ENCODE data around the gene BAIAP2L2.

The BAIAP2L2 gene

GRCh38 chr22:38071421-38072321 is 38.8 kb downstream of the BAIAP2L2 start:
- H3K36me3 Mint-ChIP-seq: peaks cover 14% of the 10 kb centered on the region
- no peak overlapping the region for H3K4me3 Mint-ChIP-seq
- H3K4me1 Mint-ChIP-seq: no peaks in the 10 kb centered on the region
- no peaks in the 10 kb centered on the region for H3K27me3 Mint-ChIP-seq
- no peak overlapping the region for H3K27ac Mint-ChIP-seq
- H3K9me3 Mint-ChIP-seq: no peaks in the 10 kb centered on the region

DNA sequence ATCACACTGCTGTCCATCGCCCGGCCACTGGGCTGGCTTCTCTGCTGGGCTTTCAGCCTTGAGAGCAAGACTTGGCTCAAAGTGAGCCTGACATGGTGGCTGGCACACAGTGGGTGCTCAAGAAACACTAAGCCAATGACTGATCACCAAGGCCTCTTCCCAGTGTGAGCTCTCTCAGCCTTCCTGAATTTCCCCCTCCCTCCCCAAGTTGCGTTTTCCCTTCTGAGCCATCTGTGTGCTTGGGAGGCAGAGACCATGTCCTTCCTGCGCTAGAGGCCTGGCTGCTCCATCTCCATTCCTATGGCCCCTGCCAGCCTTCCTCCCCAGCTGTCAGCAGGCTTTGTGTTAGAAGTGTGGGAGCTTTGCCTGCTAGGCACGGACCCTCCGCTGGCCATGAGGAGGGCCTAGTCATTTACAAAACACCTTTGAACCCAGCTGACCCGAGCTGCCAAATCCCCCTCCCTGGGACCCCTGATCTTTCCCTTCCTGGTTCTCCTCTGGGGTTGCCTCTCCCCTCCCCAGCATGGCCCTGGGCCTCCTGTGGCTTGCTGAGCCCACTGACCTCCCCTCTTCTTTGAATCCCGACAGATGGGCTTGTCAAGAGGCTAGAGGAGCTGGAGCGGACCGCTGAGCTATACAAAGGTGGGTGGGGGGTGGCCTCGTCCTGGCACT is 40.1 kb downstream of the BAIAP2L2 start:
- no peaks in the 10 kb centered on the region for H3K27me3 Mint-ChIP-seq
- H3K4me3 Mint-ChIP-seq: no peak overlapping the region
- H3K27ac Mint-ChIP-seq: no peak overlapping the region
- no peaks in the 10 kb centered on the region for H3K4me1 Mint-ChIP-seq
- H3K36me3 Mint-ChIP-seq: peaks cover 17% of the 10 kb centered on the region
- H3K9me3 Mint-ChIP-seq: no peaks in the 10 kb centered on the region

GRCh38 chr22:38069372-38070249 is 40.9 kb downstream of the BAIAP2L2 start:
- Mint-ChIP-seq H3K36me3 (peaks cover 17% of the 10 kb centered on the region), H3K9me3 (no peaks in the 10 kb centered on the region), H3K27me3 (no peaks in the 10 kb centered on the region), H3K4me3 (no peak overlapping the region), H3K27ac (no peak overlapping the region), H3K4me1 (no peaks in the 10 kb centered on the region)

DNA sequence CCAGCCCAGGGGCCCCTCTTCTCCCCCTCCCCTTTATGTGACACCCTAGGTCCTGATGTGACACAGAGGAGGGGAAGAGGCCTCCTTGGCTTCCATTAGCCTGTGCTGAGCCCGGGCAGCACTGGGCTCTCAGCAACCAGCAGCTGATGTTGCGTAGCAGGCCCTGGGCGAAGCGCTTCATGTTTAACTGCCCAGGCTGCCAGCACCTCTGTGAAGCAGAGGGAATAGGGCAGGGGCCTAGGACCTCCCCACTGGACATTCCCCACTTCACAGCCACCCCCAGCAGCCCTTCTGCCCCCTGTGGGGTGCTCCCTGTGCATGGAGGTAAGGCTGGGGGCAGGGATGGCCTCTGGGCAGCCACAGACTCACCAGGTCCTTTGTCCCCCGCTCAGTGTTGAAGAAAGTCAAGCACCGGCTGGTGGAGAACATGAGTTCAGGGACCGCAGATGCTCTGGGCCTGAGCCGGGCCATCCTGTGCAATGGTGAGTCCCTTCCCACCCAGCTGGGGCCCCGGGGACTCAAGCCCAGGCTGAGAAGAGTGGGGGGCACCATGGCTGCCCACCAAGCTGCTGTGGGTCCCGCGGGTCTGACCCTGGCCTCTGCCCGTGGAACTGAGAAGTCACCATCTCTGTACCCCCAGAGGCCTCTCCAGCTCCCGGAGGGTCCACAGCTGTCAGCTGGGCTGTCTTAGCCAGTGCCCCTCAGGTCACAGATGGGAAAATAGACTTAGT is 41.7 kb downstream of the BAIAP2L2 start:
- Mint-ChIP-seq H3K36me3 (peaks cover 16% of the 10 kb centered on the region), H3K27ac (no peak overlapping the region), H3K4me3 (no peak overlapping the region), H3K27me3 (no peaks in the 10 kb centered on the region), H3K9me3 (no peaks in the 10 kb centered on the region), H3K4me1 (no peaks in the 10 kb centered on the region)

DNA sequence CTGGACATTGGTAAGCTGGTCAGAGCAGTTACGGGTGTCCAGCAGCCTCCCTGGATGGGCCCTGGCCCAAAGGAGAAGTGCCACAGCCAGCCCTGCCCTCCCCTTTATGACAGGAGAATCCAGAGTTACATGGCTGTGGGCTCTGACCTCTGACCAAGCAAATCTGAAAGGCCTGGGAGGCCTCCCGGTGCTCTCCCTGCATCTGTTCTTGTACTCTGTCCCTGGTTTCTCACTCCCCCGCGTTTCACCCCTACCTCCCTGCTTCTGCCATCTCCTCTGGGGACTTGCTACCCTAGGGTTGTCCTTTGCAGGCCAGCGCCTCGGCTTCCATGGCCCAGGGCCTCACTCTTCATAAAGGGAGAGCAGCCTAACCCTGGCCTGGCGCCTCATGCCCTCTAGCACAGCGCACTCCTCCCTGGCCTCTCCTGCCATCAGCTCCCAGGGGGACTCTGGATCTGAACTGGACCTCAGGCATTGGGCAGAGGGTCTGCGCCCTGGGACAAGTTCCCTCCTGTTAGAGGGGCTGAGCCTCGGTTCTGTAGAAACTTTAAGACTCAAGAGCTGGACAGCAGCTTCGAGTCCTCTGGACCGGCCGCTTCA is 42.6 kb downstream of the BAIAP2L2 start:
- no peaks in the 10 kb centered on the region for H3K4me1 Mint-ChIP-seq
- peaks cover 13% of the 10 kb centered on the region for H3K36me3 Mint-ChIP-seq
- H3K9me3 Mint-ChIP-seq: no peaks in the 10 kb centered on the region
- no peak overlapping the region for H3K4me3 Mint-ChIP-seq
- no peak overlapping the region for H3K27ac Mint-ChIP-seq
- H3K27me3 Mint-ChIP-seq: no peaks in the 10 kb centered on the region

- H3K4me3 Mint-ChIP-seq: no peak overlapping the region
- H3K4me1 Mint-ChIP-seq: no peaks in the 10 kb centered on the region
- H3K9me3 Mint-ChIP-seq: no peaks in the 10 kb centered on the region
- no peak overlapping the region for H3K27ac Mint-ChIP-seq
- peaks cover 15% of the 10 kb centered on the region for H3K36me3 Mint-ChIP-seq
- H3K27me3 Mint-ChIP-seq: no peaks in the 10 kb centered on the region
Observed at GRCh38 chr22:38067028-38067415, 43.5 kb downstream of the BAIAP2L2 start.

DNA sequence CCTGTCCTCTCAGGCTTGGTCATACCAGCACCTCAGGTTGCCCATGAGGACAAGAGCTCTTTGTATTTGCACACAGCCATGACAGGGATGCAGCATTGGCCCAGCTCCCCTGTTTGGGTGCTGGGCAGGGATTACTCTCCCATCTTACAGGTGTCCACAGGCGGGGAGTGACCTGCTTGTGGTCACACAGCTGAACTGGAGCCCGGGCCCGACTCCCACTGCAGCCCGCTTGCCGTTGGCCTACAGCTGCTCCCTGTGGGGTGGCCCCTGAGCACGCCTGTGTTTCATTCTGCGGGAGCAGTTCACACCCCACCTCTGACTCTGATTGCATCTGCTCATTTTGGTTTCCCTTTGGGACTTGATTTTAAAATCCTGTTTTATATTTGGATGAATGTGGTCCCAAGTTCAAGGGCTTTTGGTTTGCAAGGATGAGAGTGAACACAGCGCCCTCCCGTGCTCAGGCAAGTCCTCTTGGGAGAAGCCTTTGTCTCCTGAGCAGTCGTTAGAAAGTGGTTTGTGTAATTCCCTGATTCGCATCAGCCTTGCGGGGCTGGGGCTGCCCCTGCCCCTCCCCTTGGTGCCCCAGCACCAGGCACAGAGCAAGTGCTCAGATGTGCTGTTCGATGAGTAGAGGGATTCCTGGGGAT is 44.0 kb downstream of the BAIAP2L2 start:
- H3K27me3 Mint-ChIP-seq: no peaks in the 10 kb centered on the region
- peaks cover 15% of the 10 kb centered on the region for H3K36me3 Mint-ChIP-seq
- no peak overlapping the region for H3K27ac Mint-ChIP-seq
- no peaks in the 10 kb centered on the region for H3K9me3 Mint-ChIP-seq
- H3K4me1 Mint-ChIP-seq: no peaks in the 10 kb centered on the region
- no peak overlapping the region for H3K4me3 Mint-ChIP-seq

DNA sequence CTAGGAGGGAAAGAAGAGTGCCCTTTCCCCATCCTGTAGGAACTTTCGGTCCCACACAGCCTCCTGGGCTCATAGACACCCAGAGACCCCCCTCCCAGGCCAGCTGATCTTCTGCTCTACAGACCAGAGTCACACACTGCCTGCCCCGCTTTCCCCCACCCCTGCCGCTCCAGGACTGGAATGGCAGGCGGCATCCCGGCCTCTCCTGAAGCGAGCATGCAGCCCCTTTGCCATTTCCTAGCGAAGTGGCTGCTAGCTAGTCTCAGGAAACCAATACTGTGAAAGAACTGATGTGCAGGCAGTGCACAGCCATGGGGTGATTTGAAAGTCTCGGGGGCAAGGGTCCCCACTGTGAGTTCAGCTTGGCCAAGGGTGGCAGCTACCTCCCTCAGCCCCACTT is 44.9 kb downstream of the BAIAP2L2 start:
- H3K4me1 Mint-ChIP-seq: no peaks in the 10 kb centered on the region
- peaks cover 12% of the 10 kb centered on the region for H3K36me3 Mint-ChIP-seq
- H3K27me3 Mint-ChIP-seq: no peaks in the 10 kb centered on the region
- H3K9me3 Mint-ChIP-seq: no peaks in the 10 kb centered on the region
- no peak overlapping the region for H3K27ac Mint-ChIP-seq
- no peak overlapping the region for H3K4me3 Mint-ChIP-seq

GRCh38 chr22:38062791-38063190 is 47.7 kb downstream of the BAIAP2L2 start:
- Mint-ChIP-seq H3K4me3 (no peak overlapping the region), H3K9me3 (no peaks in the 10 kb centered on the region), H3K27ac (no peak overlapping the region), H3K36me3 (peaks cover 10% of the 10 kb centered on the region), H3K27me3 (no peaks in the 10 kb centered on the region), H3K4me1 (peaks cover 3% of the 10 kb centered on the region)

DNA sequence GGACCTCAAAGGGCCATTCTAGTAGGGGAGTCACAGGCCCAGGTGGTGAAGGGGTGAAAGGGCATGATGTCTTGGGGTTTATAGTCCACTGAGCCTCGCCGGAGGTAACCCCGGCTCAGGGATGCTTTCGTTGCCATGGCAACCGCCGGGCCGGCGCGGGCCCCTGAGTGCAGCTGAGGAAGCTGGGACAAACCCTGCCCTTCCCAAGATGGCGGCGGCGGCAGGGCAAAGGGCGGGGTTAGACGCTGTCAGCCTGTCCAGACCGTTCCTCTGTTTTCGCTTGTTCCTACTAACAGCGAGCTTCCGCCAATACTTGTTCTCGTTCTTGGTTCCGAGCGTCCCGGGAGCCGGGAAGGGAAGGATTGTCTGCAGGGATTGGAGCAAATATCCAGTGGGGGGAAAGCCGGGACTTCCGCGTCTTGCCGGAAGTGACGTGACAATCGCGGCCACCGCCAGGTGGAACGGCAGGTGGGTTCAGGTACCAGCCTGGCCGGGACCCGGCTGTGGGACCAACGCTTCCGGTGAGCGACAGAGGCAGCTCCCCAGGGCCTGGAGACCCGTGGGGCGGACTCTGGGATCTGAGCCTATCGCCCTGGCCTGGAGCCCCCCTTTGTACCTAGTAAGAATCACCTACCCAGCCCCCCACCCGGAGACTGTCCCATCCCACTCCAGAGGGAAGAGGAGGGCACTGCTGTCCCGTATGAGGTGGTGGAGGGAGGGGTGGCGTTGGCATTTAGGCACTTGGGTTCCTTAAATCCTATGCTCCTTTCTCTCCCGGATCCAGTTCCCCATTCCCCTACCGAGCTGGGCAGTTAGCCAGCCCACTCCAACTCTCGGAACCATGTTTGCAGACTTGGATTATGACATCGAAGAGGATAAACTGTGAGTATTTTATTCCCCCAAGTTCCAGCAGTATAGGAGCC is 53.3 kb downstream of the BAIAP2L2 start, which contains the start of gene PICK1:
PICK1 (plus strand) TSS at position 436 of the 923 bp plus-strand sequence; CDS start at position 842, 406 bp downstream.
- peak within 1 kb of the TSS; percentile 97 for H3K4me3 Mint-ChIP-seq
- H3K4me1 Mint-ChIP-seq: peaks cover 14% of the 10 kb centered on the region
- no peaks in the 10 kb centered on the region for H3K27me3 Mint-ChIP-seq
- no peaks in the 10 kb centered on the region for H3K9me3 Mint-ChIP-seq
- peak within 1 kb of the TSS; percentile 99 for H3K27ac Mint-ChIP-seq
- H3K36me3 Mint-ChIP-seq: peaks cover 3% of the 10 kb centered on the region

DNA sequence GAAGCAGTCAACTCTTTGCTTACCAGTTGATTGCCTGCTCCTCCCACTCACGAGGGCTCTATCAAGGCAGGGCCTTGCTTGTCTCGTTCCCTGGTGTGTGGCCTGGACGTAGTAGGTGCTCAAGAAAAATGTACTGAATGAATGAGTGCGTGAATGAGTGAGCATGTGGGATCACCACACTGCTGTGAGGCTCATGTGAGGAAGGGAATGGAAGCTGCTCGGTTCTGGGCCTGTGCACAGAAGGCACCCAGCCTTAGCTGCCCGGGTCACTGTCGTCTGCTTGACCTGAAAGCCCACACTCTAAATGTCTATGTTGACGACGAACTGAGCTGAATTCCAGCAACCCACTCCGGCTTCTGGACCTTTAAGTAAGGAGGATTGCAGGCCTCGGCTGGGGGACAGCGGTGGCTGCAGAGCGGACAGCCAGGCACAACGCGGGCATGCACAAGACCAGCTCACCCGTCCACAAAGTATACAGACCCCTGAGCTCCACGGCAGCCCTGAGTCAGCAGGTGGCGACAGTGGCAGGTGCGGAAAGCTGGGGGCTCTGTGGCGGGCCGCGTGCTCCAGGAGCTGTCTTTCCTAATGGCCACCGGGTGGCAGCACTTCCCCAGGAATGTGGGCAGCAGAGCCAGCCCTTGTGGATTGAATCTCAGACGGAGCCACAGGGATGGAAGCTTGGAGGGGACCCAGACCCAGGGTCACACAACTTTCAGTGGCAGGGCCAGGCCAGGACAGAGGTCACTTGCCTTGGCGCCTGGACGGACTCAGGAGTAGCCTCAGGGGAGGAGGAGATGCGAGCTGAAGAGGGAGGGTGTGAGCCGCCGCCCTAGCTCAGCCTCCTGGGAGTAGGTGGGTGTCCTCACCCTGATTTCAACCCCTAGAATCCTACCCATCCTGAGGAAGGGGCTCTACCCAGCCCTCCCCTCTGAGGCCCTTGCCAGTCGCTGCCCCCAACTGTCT is 58.3 kb downstream of the BAIAP2L2 start:
- Mint-ChIP-seq H3K27ac (no peak overlapping the region), H3K27me3 (no peaks in the 10 kb centered on the region), H3K4me3 (no peak overlapping the region), H3K9me3 (no peaks in the 10 kb centered on the region), H3K36me3 (no peaks in the 10 kb centered on the region), H3K4me1 (peaks cover 7% of the 10 kb centered on the region)

- Mint-ChIP-seq H3K27me3 (no peaks in the 10 kb centered on the region), H3K36me3 (no peaks in the 10 kb centered on the region), H3K27ac (no peak overlapping the region), H3K4me1 (no peaks in the 10 kb centered on the region), H3K4me3 (no peak overlapping the region), H3K9me3 (no peaks in the 10 kb centered on the region)
Observed at GRCh38 chr22:38051261-38051660, 59.2 kb downstream of the BAIAP2L2 start.

GRCh38 chr22:38050720-38051119 is 59.8 kb downstream of the BAIAP2L2 start:
- Mint-ChIP-seq H3K27ac (no peak overlapping the region), H3K4me3 (no peak overlapping the region), H3K9me3 (no peaks in the 10 kb centered on the region), H3K4me1 (no peaks in the 10 kb centered on the region), H3K36me3 (no peaks in the 10 kb centered on the region), H3K27me3 (no peaks in the 10 kb centered on the region)

Data from activated naive CD4-positive, alpha-beta T cell treated with anti-CD3 and anti-CD28 coated beads, Interleukin-2, amount 50 U/mL, for 24 hours (primary cell).